ENCODE results near the gene TMCO6.

TMCO6 gene

DNA sequence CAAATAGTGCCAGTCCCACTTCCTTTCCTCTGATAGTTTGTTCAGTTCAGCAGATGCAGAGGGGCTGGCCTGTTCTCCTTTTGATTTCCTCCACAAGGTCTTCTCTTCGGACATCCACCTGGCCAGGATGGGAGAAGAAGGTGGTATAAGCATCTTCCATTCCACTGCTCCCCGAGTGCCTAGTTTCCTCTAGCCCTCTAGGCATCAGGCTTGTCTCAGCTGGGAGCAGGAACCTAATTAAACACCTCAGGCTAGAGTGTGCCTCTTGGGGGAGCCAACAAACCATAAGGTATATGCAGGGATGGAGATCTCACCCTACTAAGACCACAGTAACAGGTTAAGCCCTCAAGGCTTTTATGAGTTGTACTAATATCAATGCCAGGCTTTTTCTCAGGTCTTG, 35.0 kb downstream of the TMCO6 start:
- no peak overlapping the region for H3K9ac ChIP-seq (ENCODE audit: insufficient read length, low read depth)
- H3K4me1 ChIP-seq (ENCODE audit: insufficient read depth, insufficient read length) = no peaks in the 10 kb centered on the region
- peaks cover 84% of the 10 kb centered on the region for H3K36me3 ChIP-seq (ENCODE audit: insufficient read depth, insufficient read length, low read length)
- H3K27me3 ChIP-seq (ENCODE audit: insufficient read depth, insufficient read length) = no peaks in the 10 kb centered on the region
- TF ChIP-seq ZNF274 (IDR thresholded peaks at IDR 0.05; ENCODE audit: low read depth, low read length) = no peak
- TF ChIP-seq SUZ12 (IDR thresholded peaks at IDR 0.05; ENCODE audit: extremely low read depth, insufficient read depth, insufficient read length) = no peak
- no peak for TF ChIP-seq YY1 (IDR thresholded peaks at IDR 0.05; ENCODE audit: insufficient read depth, insufficient read length)
- H3K9me3 ChIP-seq (ENCODE audit: insufficient read depth, low read length) = no peaks in the 10 kb centered on the region
- no peak overlapping the region for H3K4me3 ChIP-seq (ENCODE audit: insufficient read length, low read depth)
- no peak for DNase-seq (ENCODE audit: low read depth, low spot score)

GRCh38 chr5:140674629-140675028, 35.4 kb downstream of the TMCO6 start:
- no peak for DNase-seq (ENCODE audit: low read depth, low spot score)
- Histone ChIP-seq H3K9ac (ENCODE audit: insufficient read length, low read depth) (no peak overlapping the region), H3K4me3 (ENCODE audit: insufficient read length, low read depth) (no peak overlapping the region), H3K4me1 (ENCODE audit: insufficient read depth, insufficient read length) (no peaks in the 10 kb centered on the region), H3K27me3 (ENCODE audit: insufficient read depth, insufficient read length) (no peaks in the 10 kb centered on the region), H3K36me3 (ENCODE audit: insufficient read depth, insufficient read length, low read length) (peaks cover 84% of the 10 kb centered on the region), H3K9me3 (ENCODE audit: insufficient read depth, low read length) (no peaks in the 10 kb centered on the region)
- TF ChIP-seq ZNF274 (IDR thresholded peaks at IDR 0.05; ENCODE audit: low read depth, low read length) = no peak
- TF ChIP-seq YY1 (IDR thresholded peaks at IDR 0.05; ENCODE audit: insufficient read depth, insufficient read length) = no peak
- no peak for TF ChIP-seq SUZ12 (IDR thresholded peaks at IDR 0.05; ENCODE audit: extremely low read depth, insufficient read depth, insufficient read length)

- Histone ChIP-seq H3K27me3 (ENCODE audit: insufficient read depth, insufficient read length) (no peaks in the 10 kb centered on the region), H3K36me3 (ENCODE audit: insufficient read depth, insufficient read length, low read length) (peaks cover 78% of the 10 kb centered on the region), H3K9ac (ENCODE audit: insufficient read length, low read depth) (no peak overlapping the region), H3K4me1 (ENCODE audit: insufficient read depth, insufficient read length) (no peaks in the 10 kb centered on the region), H3K9me3 (ENCODE audit: insufficient read depth, low read length) (no peaks in the 10 kb centered on the region), H3K4me3 (ENCODE audit: insufficient read length, low read depth) (no peak overlapping the region)
- TF ChIP-seq YY1 (IDR thresholded peaks at IDR 0.05; ENCODE audit: insufficient read depth, insufficient read length) (no peak), ZNF274 (IDR thresholded peaks at IDR 0.05; ENCODE audit: low read depth, low read length) (no peak), SUZ12 (IDR thresholded peaks at IDR 0.05; ENCODE audit: extremely low read depth, insufficient read depth, insufficient read length) (no peak)
- no peak for DNase-seq (ENCODE audit: low read depth, low spot score)
These were observed 38.7 kb downstream of the TMCO6 start for GRCh38 chr5:140677947-140678346.

DNA sequence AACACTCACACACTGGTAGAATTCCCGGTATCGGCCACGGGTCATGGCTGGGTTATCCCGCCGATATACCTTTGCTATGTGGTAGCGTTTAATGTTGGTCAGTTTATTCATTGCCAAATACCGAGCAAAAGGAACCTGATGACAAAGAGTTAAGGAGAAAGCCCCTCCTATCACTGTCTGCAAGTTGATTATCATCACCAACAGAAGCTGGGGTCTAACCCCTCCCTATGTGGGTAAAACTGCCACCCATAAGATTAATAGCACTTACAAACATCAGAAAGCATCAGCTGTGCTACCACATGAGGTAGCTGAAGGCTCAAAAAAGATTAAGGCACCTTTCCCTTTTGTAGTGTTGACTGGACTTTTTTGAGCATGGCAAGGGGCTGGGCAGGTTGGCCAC, 39.7 kb downstream of the TMCO6 start:
- TF ChIP-seq SUZ12 (IDR thresholded peaks at IDR 0.05; ENCODE audit: extremely low read depth, insufficient read depth, insufficient read length) (no peak), YY1 (IDR thresholded peaks at IDR 0.05; ENCODE audit: insufficient read depth, insufficient read length) (no peak), ZNF274 (IDR thresholded peaks at IDR 0.05; ENCODE audit: low read depth, low read length) (no peak)
- no peak overlapping the region for H3K4me3 ChIP-seq (ENCODE audit: insufficient read length, low read depth)

GRCh38 chr5:140690376-140690932, 51.2 kb downstream of the TMCO6 start:
- Histone ChIP-seq H3K4me3 (ENCODE audit: insufficient read length, low read depth) (peak overlapping the region; percentile 87), H3K4me1 (ENCODE audit: insufficient read depth, insufficient read length) (no peaks in the 10 kb centered on the region)

More for the DNA sequence above, 39.7 kb downstream of the TMCO6 start:
- no peak for DNase-seq (ENCODE audit: low read depth, low spot score)
- Histone ChIP-seq H3K36me3 (ENCODE audit: insufficient read depth, insufficient read length, low read length) (peaks cover 76% of the 10 kb centered on the region), H3K4me1 (ENCODE audit: insufficient read depth, insufficient read length) (no peaks in the 10 kb centered on the region), H3K27me3 (ENCODE audit: insufficient read depth, insufficient read length) (no peaks in the 10 kb centered on the region), H3K9ac (ENCODE audit: insufficient read length, low read depth) (no peak overlapping the region), H3K9me3 (ENCODE audit: insufficient read depth, low read length) (no peaks in the 10 kb centered on the region)

GRCh38 chr5:140690941-140691924, 52.0 kb downstream of the TMCO6 start, which contains the start of the genes HARS1 and HARS2:
Gene HARS1, minus strand, starts transcription at chr5:140691370. Its CDS starts 66 bp downstream, at chr5:140691304.
Gene HARS2, plus strand, starts transcription at chr5:140691455. Its CDS starts 194 bp downstream, at chr5:140691649.
- DNase-seq (ENCODE audit: low read depth, low spot score) = peak; percentile 77
- Histone ChIP-seq H3K9ac (ENCODE audit: insufficient read length, low read depth) (peak within 1 kb of the TSS; percentile 94), H3K4me1 (ENCODE audit: insufficient read depth, insufficient read length) (no peaks in the 10 kb centered on the region), H3K36me3 (ENCODE audit: insufficient read depth, insufficient read length, low read length) (peaks cover 58% of the 10 kb centered on the region), H3K4me3 (ENCODE audit: insufficient read length, low read depth) (peak within 1 kb of the TSS; percentile 87), H3K27me3 (ENCODE audit: insufficient read depth, insufficient read length) (no peaks in the 10 kb centered on the region), H3K9me3 (ENCODE audit: insufficient read depth, low read length) (no peaks in the 10 kb centered on the region)
- no peak for TF ChIP-seq SUZ12 (IDR thresholded peaks at IDR 0.05; ENCODE audit: extremely low read depth, insufficient read depth, insufficient read length)
- TF ChIP-seq YY1 (IDR thresholded peaks at IDR 0.05; ENCODE audit: insufficient read depth, insufficient read length) = no peak
- TF ChIP-seq ZNF274 (IDR thresholded peaks at IDR 0.05; ENCODE audit: low read depth, low read length) = no peak

More at GRCh38 chr5:140690376-140690932, 51.2 kb downstream of the TMCO6 start:
- Histone ChIP-seq H3K36me3 (ENCODE audit: insufficient read depth, insufficient read length, low read length) (peaks cover 50% of the 10 kb centered on the region), H3K27me3 (ENCODE audit: insufficient read depth, insufficient read length) (no peaks in the 10 kb centered on the region), H3K9ac (ENCODE audit: insufficient read length, low read depth) (peak overlapping the region; percentile 94), H3K9me3 (ENCODE audit: insufficient read depth, low read length) (no peaks in the 10 kb centered on the region)
- DNase-seq (ENCODE audit: low read depth, low spot score) = no peak
- TF ChIP-seq YY1 (IDR thresholded peaks at IDR 0.05; ENCODE audit: insufficient read depth, insufficient read length) (no peak), SUZ12 (IDR thresholded peaks at IDR 0.05; ENCODE audit: extremely low read depth, insufficient read depth, insufficient read length) (no peak), ZNF274 (IDR thresholded peaks at IDR 0.05; ENCODE audit: low read depth, low read length) (no peak)

GRCh38 chr5:140694276-140694675, 55.0 kb downstream of the TMCO6 start:
- no peak for TF ChIP-seq SUZ12 (IDR thresholded peaks at IDR 0.05; ENCODE audit: extremely low read depth, insufficient read depth, insufficient read length)
- TF ChIP-seq YY1 (IDR thresholded peaks at IDR 0.05; ENCODE audit: insufficient read depth, insufficient read length) = no peak
- TF ChIP-seq ZNF274 (IDR thresholded peaks at IDR 0.05; ENCODE audit: low read depth, low read length) = no peak
- H3K36me3 ChIP-seq (ENCODE audit: insufficient read depth, insufficient read length, low read length) = peaks cover 67% of the 10 kb centered on the region

More at GRCh38 chr5:140694276-140694675, 55.0 kb downstream of the TMCO6 start:
- H3K4me1 ChIP-seq (ENCODE audit: insufficient read depth, insufficient read length) = no peaks in the 10 kb centered on the region
- DNase-seq (ENCODE audit: low read depth, low spot score) = no peak
- H3K27me3 ChIP-seq (ENCODE audit: insufficient read depth, insufficient read length) = no peaks in the 10 kb centered on the region
- no peaks in the 10 kb centered on the region for H3K9me3 ChIP-seq (ENCODE audit: insufficient read depth, low read length)
- no peak overlapping the region for H3K4me3 ChIP-seq (ENCODE audit: insufficient read length, low read depth)
- no peak overlapping the region for H3K9ac ChIP-seq (ENCODE audit: insufficient read length, low read depth)
